Stimulated activated CD4-positive, alpha-beta T cell treated with anti-CD3 and anti-CD28 coated beads, Interleukin-12 subunit alpha, Interleukin-12 subunit beta, amount 100 ng/mL, for 24 hours (primary cell): ENCODE measurements around the gene TESMIN.

Source experiments
- DNase-seq, 2 experiments: peaks; one replicate each; pipeline ENCODE4 v3.0.0-alpha.2; 2020; ENCODE audit warnings: low read depth in 2 of 2

TESMIN gene

DNA sequence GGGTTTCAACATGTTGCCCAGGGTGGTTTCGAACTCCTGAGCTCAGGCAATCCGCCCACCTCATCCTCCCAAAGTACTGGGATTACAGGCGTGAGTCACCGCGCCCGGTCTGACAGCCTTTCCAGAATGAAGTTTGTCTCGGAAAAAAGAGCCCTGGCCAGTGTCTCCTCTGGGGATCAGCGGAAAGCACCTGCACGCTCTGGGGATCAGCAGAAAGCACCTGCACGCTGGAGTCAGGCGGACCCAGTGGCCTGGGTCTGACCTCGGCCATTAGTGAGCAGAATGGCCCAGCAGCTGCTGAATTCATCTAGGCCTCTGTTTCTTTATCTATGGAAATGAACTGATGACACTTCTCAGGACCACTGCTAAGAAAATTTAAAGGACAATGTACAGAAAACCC, 10.5 kb upstream of the TESMIN start:
- DNase-seq: no peak

GRCh38 chr11:68759991-68760390, 8.7 kb upstream of the TESMIN start:
- DNase-seq: no peak

GRCh38 chr11:68757711-68758110, 6.4 kb upstream of the TESMIN start:
- DNase-seq: no peak

DNA sequence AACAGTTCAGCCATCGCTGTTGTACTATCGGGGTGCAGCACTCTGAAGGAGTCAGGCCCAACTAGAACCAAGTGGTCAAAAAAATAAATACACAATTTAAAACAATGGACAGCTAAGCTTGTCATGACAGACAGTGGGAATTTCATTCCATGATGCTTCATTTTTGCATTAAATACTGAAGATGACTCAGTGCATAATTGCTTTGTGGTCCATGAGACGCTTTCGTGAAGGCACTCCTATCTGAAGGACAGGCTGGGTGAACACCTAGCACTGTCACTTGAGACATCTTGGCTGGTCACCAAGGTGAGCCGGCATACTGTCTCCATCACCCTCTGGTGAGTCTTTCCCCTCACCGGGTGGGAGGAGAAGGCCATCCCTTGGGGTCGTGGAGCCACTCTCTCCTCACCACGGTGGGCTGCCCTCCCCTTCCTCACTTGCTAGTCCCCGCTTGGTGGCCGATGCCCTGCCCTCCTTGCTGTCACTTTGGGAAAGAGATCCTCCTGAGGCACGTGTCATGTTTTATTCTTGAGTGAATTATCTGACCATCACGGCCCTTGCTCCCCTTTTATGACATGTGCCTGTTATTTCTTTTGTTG, 4.9 kb upstream of the TESMIN start:
- no peak for DNase-seq

- DNase-seq: no peak
These were observed 2.0 kb upstream of the TESMIN start for GRCh38 chr11:68753300-68753699.

GRCh38 chr11:68751004-68751325, 355 bp downstream of the TESMIN start:
- DNase-seq: no peak

GRCh38 chr11:68750195-68751003, 921 bp downstream of the TESMIN start:
- DNase-seq: peak in 1 of 2 experiments; percentile 2

DNA sequence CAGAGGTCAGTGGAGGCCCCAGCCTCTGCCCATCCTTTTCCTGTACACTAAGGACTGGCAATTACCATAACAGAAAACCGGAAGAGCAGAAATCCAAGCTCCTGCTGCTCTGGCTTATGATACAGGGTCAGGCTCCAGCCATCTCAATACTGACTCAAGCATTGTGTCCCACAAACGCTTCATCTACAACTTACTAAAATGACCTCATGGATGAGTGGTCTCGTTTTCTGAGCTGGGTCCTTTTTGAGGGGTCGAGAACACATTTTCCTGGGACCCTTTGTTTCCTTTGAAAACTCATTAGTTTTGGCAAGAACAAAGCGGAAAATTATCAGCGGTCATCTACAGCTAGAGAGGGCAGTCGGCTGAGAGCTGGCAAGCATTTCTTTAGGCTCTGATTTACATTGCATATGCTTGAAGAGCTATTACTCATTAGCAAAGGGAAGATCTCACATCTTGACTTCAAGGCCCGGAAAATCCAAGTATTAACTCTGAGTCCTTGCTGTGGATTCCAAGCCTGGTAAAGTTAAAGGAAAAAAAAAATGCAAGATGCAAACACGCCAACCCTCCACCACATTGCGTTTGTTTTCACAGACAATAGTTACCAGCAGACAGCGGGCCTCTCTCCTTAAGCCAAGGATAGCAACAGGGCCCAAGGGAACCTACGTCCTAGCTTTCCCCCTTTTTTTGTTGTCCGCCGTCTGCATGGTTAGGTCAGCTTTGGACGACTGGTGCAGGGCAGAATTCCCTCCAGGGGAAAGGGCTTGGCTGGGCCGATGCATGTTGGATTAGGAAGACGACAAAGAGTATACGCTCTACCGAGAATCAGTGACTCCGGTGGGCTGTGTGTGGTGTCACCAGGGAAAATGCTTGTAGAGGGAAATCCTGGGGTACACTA, 1.8 kb downstream of the TESMIN start:
- DNase-seq: no peak

- DNase-seq: no peak
These were observed 3.3 kb downstream of the TESMIN start for GRCh38 chr11:68748061-68748460.

DNA sequence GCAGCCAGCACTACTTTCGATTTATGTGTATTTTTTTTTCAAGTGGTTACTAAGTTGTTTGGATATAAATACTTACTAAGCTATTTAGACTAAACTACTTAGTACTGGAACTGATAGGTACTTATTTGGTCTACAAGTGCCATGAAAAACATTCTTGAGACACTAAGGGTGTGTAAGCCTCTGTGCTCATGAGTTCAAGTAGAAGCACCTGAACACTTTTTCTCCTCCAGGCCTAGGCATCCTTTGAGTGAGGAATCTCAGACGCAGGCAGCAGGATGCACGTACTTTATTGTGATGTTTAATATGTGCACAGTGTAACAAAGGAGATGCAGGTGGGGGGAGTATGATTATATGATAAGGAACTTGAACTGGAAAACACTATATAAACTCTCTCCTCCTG, 7.8 kb downstream of the TESMIN start:
- no peak for DNase-seq

DNA sequence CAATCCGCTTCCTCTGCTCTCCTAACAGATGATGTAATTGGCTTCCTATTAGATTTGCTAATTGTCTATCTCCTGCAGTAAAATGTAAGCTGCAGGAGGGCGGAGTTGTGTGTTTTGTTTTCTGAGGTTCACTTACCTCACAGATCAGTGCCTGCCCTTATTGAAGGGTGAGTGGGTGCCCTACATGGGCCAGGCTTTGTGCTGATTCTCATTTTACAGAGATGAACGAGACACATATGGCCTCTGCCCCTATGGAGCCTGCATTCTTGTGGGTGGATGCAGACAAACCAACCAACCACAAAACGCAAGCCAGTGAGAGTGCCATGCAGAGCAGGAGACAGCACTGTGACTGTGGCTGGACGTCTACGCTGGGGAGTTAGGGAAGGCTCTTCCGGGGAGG, 9.9 kb downstream of the TESMIN start:
- DNase-seq: no peak

DNA sequence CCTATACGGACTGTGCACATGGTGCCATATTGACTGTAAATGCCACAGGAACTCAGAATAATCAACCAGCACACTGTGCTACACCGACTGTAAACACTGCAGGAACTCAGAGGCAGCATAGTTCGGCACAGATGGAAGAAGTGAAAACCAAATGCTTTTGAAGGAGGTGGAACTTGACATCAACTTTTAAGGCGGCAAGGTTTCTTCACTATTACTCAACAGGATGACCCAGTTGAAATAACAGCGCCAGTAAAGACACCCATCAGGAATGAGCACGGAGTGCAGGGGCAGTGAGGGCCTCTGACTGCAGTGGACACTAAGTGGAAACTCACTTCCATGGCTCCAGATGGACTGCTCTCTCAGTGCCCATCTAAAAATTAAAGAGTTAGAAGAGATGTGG, 15.7 kb downstream of the TESMIN start:
- DNase-seq: no peak

GRCh38 chr11:68735125-68735524, 16.2 kb downstream of the TESMIN start:
- no peak for DNase-seq

- no peak for DNase-seq
These were observed 17.2 kb downstream of the TESMIN start for GRCh38 chr11:68734111-68734510.

DNA sequence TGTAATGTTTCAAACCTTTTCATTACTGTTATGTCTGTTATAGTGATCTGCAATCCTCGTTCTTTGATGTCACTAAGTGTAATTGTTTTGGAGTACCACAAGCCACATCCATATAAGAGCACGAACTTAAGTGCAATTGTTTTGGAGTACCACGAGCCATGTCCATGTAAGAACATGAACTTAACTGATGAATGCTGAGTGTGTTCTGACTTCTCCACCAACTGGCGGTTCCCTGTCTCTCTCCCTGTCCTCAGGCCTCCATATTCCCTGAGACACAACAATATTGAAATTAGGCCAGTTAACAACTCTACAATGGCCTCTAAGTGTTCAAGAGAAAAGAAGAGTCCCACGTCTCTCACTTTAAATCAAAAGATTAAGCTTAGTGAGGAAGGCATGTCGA, 23.5 kb downstream of the TESMIN start:
- DNase-seq: no peak

- no peak for DNase-seq
These were observed 27.0 kb downstream of the TESMIN start for GRCh38 chr11:68724293-68724692.

DNA sequence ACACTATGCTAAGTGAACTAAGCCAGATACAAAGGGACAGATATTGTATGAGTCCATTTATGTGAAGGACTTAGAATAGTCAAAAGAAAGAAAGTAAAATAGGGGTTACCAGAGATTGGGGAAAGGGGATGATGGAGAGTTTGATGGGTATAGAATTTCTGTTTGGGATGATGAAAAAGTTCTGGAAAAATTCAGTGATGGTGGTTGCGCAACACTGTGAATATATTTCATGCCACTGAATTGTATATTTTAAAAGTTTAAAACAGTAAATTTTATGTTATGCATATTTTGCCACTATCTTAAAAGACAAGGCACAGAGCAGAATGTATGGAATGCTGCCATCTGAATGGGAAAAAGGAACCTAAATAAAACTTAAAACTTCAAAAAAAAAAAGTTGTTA, 29.2 kb downstream of the TESMIN start:
- no peak for DNase-seq

DNA sequence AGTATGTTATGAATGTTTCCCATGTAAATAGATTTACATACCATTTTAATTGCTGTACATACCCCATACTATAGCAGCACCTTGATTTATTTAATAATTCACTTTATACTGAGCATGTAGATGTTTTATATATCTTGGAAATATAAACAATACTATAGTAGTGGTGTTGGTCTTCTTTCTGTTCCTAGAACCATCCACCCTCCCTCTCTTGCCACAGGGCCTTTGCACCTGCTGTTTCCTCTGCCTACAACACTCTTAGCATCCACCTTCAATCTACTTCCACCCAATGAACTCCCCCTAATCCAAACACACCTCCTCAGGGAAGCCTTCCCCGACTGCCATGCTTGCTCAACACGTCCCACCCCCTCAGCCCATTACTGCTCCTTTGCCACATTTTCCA, 30.2 kb downstream of the TESMIN start:
- no peak for DNase-seq

DNA sequence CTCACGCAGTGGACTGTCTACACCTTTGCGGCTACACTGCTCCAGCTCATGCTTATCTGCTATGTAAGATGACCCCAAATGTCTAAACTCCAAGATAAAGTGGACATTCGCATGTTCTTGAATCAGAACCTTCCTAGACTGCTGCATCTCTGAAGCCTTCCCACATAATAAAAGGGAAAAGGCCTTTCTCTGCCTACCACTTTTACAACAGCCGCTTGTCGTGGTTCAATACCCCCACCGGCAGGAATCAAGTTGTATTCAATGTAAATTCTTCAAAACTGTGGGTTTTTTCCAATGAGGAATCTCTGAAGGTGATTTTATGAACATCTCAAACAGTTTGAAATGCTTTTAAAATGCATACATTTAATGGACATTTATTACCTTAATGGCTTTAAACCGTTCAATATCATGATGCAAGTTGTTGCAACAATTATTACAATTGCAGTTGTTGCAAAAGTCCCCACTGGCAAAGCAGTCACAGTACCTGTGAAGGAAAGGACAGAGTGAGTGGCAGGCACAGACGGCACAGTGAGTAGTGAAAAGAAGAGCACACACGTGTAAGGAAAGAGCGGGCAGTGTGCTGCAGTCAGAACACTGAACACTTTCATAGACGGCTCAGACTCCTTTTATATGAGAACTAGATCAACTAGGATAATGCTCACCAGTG, 35.7 kb downstream of the TESMIN start:
- DNase-seq: no peak

DNA sequence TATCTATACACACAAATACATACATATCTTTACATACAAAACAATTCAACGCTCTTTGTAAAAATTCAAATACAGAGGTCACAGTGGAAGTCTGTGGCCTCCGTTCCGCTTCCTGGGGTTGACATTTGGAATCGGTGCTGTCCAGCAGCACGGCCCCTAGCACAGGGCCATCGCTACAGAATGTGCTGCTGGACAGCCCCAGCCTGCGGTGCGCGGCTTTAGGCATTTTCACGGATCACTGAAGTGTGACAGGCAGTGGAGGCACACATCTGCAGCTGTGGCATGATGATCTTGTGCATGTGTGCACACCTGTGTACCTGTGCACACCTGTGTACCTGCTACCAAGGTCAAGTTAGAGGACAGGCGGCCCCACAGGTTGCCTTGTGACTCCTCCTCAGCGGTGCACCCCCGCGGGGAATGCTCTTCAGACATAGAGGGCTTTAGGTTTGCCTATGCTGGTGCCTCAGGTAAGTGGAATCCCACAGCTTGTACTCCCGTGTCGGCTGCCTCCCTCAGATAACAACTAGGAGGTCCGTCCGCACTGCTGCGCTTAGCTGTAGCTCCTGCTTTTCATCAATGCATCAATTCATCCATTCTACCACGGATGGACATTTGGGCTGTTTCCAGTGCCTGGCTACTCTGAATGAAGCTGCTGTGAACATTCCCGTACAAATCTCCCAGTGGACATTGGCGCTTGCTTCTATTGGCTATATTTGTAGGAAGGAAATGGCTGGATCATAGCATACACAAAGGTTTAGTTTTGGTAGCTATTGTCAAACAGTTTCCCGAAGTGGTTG, 37.1 kb downstream of the TESMIN start:
- no peak for DNase-seq

- DNase-seq: no peak
These were observed 40.2 kb downstream of the TESMIN start for GRCh38 chr11:68711114-68711513.
